NCI-H128 (cell line): Measurements from ENCODE around the gene LIMK2.
"Not testable (repeated sequence)": the region's sequence is repeated elsewhere in the genome, so short reads cannot be mapped to it uniquely, and the experiment has no call there.

ENCODE experiments used
- DNase-seq: peaks from one replicate; lab custom pipeline; 2025; ENCODE audit not compliant: unreplicated experiment; lab: John Stamatoyannopoulos, UW

The LIMK2 gene

GRCh38 chr22:31288496-31289240 lies 76.6 kb downstream of the LIMK2 start:
- no peak for DNase-seq

DNA sequence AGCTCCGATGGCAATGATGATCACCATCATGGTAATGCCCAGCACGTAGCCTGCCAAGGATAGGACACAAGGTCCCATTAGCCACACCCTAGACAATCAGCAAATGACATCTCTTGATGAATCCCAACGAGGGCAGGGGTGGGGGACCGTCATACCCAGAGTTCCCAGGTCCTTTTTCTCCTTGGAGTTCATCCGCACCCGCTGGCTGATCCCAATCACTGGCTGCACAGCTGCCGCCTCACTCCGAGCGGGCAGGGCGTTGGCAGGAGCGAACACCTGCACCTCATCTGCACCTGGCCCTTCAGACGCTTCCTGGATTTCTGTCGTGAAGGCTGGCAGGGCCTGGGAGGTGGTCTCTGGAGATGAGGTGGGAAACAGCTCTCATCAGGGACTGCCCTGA lies 77.2 kb downstream of the LIMK2 start:
- DNase-seq = no peak

DNA sequence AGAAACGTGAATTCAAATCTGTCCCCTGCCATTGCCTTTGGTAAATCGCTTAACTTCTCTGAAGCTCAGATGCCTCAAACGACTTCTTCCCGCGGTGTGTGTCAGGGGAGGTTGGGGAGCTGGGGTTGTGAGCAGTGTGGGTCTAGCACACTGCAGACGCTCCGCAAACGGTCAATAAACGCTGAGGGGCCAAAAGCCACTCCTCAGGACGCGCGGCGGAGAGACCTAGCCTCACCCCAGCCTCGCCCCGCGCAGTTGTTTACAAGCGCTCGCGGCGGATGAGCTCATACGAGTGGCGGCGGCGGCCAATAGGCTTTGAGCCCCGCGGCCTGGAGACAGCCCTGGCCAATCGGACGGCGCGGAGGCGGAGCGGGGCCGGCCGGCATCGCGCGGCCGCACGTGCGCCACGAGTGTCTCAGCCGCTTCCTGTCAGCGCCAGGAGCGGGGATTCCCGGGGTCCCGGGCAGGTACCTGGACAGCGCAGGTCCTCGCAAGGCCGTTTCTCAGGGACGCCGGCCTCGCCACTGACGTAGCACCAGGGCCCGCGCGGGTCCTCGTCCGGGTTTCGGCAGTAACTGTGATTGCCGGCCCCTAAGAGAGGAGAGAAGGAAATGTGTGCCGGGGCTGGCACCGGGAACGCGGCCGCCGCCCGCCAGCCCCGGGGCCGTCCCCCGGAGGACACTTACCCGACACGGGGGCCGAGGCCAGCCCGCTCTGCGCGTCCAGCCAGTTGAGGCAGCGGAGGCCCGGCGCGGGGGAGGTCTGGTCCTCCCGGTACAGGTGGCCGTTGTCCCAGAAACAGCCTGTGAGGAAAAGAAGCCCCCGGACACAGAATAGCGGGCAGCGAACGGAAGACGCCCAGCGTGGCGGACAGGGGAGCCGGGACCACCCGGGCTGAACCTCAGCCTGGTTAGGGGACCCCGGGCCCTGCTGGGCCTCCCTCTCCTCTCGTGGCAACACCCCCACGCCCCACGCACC lies 78.7 kb downstream of the LIMK2 start:
- peak; percentile 53 for DNase-seq

DNA sequence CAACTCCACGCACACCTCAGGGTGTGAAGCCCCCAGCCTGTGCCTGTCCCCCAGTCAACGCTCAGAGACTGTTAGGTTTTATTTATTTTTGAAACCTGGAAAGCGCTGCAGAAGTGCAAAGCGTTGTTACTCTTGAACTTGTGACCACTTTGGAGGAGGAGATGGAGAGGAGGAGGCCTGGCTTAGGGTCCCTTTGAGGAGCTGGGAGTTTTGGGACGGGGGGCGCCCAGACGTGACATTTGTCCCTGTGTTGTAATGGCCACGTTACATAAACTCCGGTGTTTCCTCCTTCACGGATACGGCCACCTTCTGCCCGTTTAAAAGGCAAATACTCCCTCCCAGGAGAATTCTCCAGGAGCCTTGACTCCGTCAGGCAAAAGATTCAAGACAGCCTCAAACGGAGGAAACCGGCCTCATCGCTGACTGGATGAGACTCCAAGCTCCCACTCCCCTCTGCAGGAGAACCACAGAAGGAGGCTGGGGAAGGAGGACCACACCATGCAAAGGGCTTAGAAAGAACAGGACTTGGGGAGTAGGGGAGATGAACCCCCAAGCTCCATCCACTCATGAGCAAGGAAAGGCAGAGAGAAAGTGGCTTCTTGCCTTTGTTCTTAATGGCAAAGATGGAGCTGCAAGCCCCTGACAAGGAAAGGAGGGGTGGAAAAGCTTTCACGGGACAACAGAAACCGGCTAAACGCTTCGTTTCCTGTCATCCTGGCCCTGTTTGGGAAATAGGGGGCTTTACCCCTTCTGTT lies 79.6 kb downstream of the LIMK2 start:
- DNase-seq = no peak

- peak; percentile 21 for DNase-seq
These were observed 80.3 kb downstream of the LIMK2 start, which contains the start of gene PIK3IP1 for GRCh38 chr22:31292236-31292989. Gene PIK3IP1 (minus strand): TSS chr22:31292488. CDS start chr22:31292344, 144 bp downstream.

DNA sequence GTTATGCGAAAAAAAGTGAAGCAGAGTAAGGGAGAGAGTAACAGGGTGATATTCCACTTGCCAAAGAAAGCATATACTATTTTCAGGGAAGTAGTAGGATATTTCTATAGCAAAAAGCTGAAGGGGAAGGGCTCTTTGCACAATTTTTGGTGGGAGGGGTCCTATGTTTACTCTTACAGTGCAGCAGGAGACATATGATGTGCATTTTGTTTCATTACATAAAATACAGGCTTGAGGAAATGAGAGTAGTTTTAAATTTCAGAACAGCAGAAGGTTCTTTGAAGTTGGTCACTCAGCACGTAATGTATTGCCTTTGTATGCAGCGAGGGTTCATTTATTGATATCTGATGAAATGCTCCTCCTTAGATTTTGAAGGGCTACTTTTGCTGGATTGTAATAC lies 83.3 kb downstream of the LIMK2 start:
- no peak for DNase-seq

- no peak for DNase-seq
These were observed 83.9 kb downstream of the LIMK2 start for GRCh38 chr22:31295831-31296657.

DNA sequence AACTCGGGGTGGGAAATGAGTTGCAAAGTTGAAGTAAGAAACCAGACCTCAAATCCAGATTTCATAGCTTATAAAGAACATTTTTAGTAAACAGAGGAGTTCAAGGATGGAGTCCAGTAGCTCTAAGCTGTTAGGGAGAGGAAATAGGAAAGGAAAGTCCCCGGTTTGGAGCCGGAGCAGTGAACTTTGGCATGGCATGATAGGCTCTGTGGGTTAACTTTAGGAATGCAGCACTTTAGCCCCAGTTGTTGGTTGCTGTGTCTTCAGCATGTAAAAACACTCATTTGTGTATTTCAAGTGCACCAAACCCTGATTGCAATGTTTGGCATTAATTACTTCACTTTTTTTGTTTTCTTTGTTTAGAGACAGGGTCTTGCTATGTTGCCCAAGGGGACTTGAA lies 88.8 kb downstream of the LIMK2 start:
- no peak for DNase-seq

GRCh38 chr22:31302006-31302405 lies 89.9 kb downstream of the LIMK2 start:
- DNase-seq = no peak

DNA sequence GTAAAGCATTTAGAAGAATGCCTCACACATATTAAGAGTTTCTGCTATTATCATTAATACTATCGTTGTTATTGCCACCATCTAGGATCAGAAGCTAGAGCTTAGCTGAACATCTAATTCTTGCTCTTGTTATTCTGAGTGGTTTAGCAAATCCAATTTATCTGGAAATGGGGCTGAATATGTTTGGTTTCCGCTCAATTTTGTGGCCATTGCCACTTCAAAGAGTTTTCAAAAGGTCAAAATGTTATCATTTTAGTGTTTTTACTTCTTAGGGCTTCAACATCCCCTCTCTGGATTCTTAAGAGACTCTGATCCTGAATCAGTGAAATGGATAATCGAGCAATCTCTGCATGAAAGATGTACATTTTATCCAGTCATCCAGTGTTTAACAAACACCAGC lies 90.4 kb downstream of the LIMK2 start:
- no peak for DNase-seq

- no peak for DNase-seq
These were observed 93.1 kb downstream of the LIMK2 start for GRCh38 chr22:31305194-31305593.

DNA sequence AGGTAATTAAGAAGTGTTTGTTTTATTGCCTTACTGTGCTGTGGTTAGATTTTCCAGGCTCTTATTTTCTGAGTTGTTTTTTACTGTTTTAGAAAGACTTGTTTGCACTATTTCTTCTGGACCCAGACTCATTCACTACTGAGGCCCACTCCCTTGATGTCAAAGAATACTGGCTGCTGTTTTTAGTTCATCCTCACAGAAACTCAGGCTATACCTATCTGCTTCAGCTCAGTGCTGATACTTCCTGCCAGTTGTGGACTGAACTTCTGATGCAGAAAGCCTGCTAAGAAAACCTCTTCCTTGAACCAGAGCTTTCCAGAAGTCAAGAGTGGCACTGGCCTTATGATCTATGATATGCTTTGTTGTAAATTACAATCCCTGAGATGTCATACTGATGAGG lies 96.1 kb downstream of the LIMK2 start:
- DNase-seq = no peak

- DNase-seq = peak; percentile 48
These were observed 101.5 kb downstream of the LIMK2 start for GRCh38 chr22:31313366-31314147.

- DNase-seq = not testable (repeated sequence)
These were observed 102.1 kb downstream of the LIMK2 start for GRCh38 chr22:31314220-31314619.

GRCh38 chr22:31321421-31321820 lies 109.3 kb downstream of the LIMK2 start:
- no peak for DNase-seq

DNA sequence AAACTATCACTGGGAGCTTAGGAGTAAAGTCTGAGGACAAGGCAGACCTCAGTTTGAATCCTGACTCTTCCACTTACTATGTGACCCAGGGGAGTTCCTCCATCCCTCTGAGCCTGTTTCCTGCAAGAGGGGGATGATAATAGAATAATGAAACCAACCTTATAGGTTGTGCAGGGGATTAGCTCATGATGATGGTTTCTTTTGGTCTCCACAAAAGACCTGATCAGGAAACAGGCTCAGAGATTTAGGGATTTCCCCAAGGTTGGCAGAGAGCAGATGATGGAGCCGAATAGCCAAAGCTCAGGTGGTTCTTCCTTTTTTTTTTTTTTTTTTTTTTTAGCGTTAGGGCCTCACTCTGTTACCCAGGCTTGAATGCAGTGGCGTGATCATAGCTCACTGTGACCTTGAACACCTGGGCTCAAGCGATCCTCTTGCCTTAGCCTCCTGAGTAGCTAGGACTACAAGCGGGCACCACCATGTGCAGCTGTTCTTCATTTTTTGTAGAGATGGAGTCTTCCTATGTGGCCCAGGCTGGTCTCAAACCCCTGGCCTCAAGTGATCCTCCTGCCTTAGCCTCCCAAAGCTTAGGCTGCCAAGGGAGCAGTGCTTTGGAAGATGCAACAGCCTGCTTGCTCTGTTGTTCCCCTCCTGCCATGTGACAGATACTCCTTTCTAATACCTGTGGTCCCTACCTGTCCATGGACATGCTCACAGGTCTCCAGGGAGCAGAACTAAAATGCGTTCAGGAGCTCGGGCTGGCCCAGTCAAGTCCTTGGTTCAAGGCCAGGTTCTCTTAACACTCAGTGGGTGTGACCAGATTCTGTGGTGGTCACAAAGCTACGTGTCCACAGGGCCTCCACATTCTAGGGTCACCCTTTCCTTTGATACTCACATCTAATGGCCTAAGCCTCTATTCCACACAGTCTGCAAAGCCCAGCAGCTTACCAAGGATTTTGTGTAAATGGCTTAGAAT lies 111.8 kb downstream of the LIMK2 start:
- DNase-seq = no peak

DNA sequence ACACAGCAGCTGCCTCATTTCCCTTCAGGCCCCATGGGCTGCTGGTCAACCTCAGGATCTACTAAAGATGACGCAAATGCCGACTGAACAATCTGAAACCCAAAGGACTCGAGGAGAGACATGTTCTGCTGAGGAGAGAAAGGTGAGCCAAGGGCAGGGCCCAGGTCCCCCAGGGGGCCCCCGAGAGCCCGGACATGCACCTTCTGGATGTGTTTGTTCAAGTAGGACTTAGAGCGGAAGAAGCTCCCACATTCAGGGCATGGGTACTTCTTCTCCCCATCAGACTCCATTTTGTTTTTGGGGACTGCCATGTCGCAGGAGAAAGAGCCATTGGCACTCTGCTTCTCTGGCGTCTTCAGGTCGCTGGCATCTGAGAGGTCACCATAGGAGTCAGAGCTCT lies 114.8 kb downstream of the LIMK2 start:
- no peak for DNase-seq
